ENCODE data around the gene ETV5. TPM values are rescaled to one million over a fixed set of nuclear protein-coding genes. Genes with fewer than 3 reads are reported as not detected.
"Not testable (repeated sequence)": the region's sequence is repeated elsewhere in the genome, so short reads cannot be mapped to it uniquely, and the experiment has no call there.

Gene ETV5
- polyA plus RNA-seq, 3 donors: 25.7 to 29.8 (median 28.9) TPM

DNA sequence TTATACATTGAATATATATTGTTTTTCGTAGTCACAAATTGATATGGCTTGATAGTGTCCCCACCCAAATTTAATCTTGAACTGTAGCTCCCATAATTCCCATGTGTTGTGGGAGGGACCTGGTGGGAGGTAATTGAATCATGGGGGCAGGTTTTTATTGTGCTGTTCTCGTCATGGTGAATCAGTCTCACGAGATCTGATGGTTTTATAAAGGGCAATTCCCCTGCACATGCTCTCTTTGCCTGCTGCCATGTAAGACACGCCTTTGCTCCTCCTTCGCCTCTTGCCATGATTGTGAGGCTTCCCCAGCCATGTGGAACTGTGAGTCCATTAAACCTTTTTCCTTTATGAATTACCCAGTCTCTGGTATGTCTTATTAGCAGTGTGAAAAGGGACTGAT, 82.9 kb downstream of the ETV5 start:
- not testable (repeated sequence) for DNase-seq (ENCODE audit: low read depth in 3 of 3, low spot score in 2 of 3)

DNA sequence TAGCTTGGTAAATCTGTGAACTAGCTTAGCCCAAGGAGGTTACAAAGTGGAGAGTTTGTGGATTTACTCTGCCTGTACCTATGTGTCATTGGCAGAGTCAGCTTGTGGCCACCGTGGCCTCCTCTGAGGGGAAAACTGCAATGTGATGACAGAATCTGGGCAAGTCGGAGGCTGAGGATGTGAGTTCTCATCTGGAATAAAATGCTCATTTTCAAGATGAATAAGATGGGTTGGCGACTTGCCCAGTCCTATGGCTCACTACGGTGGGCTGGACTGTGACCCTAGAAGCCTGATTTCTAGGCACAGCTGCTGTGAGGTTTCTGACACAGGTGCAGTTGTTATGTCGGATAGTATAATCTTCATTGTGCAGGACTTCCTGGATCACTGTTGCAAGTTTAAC, 83.7 kb downstream of the ETV5 start:
- no peak for DNase-seq (ENCODE audit: low read depth in 3 of 3, low spot score in 2 of 3)

DNA sequence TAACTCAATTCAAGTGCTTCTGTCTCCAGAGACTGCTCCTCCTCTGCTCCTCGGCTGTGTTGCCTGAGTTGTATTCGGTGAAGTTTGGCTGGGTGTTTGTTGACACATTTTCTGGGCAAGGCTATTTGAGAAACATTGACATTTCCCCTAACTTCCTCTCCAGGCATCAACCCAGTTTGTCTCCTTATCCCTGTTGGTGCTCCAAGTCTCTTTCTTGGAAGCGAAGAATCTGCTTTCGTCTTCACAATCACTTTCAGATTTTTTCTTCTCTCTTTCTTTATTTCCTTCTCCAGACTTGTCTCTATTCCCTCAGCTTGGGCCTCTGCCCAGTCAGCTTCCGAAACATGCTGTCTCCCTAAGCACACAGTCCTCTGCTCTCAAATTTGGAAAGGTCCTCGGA, 84.7 kb downstream of the ETV5 start:
- no peak for DNase-seq (ENCODE audit: low read depth in 3 of 3, low spot score in 2 of 3)

DNA sequence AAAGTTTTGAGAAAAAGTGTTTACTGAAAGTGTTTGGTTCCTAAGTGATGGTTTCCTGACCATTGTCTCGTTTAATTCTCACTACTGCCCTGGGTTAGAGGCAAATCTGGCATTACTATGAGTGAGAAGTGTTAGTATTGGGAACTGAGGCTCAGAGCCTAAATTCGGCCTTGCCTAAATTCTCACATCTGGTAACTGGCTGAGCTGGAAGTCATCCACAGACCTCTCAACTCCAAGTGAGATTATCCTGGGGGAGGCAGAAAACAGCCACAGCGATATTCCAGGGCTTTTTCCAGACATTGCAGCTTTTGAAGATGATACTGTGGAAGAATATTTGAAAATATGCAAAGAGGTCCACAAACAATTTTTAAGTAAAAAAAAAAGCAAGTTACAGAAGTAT, 86.0 kb downstream of the ETV5 start:
- DNase-seq (ENCODE audit: low read depth in 3 of 3, low spot score in 2 of 3): no peak

DNA sequence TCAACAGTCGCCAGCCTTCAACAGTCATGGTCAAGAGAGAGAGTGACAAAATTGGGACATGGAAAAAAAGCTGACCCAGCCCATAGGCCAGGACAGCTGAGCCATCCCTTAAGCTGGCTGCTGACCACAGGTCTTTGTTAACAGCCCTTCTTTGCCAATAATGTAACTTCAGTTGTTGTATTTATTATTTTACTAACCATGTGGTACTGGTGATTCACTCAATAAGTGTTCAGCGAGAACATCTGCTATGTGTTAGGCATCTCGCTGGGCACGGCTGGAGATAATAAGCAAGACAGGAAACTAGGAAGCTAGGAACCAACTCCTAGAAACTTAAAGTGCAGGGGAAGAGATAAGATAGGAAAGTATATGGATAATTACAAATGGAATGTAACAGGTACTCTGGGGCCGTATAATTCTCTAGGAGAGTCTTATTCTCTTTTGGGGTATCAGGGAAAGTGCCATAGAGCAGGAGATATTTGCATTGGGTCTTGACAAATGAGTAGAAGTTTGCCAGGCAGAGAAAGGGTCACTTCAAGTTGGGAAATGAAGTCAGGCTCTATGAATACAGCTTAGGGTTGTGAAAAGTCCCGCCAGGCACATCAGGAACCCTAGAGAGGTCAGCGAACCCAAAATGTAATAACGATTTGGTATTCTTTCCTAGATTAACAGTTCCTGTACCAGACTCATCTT, 87.1 kb downstream of the ETV5 start:
- DNase-seq (ENCODE audit: low read depth in 3 of 3, low spot score in 2 of 3): no peak

DNA sequence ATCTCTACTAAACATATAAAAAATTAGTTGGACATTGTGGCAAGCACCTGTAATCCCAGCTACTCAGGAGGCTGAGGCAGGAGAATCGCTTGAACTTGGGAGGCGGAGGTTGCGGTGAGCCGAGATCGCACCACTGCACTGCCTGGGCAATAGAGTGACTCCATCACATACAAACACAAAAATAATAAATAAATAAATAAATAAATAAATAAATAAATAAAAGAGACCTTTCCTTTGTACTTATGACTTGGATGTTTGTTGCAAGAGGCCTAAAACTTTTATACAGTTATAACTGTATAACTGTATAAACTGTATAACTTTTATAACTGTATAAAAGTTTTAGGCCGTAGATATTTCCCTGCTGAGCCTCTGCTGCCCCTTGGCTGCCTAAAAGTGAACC, 87.6 kb downstream of the ETV5 start:
- not testable (repeated sequence) for DNase-seq (ENCODE audit: low read depth in 3 of 3, low spot score in 2 of 3)

DNA sequence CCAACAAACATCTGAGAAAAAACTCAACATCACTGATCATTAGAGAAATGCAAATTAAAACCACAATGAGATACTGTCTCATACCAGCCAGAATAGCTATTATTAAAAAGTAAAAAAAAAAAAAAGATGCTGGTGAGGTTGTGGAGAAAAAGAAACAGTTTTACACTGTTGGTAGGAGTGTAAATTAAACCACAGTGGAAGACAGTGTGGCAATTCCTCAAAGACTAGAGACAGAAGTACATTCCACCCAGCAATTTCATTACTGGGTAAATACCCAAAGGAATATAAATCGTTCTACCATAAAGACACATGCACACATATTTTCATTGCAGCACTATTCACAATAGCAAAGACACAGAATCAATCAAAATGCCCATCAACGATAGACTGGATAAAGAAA, 89.6 kb downstream of the ETV5 start:
- DNase-seq (ENCODE audit: low read depth in 3 of 3, low spot score in 2 of 3): not testable (repeated sequence)

DNA sequence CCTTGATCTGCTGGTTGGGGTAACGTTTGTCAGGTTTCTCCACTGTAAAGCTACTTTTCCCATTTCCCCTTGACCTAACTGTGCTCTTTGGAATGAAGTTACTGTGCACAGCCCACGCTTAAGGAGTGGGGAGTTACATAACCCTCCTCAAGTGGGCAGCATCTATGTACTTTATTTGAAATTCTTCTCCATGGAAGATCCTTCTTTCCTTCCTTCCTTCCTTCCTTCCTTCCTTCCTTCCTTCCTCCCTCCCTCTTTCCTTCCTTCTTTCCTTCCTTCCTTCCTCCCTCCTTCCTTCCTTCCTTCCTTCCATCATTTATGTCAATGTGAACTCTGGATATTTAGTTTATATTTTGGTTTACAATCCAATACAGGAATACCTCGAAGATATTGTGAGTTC, 94.0 kb downstream of the ETV5 start:
- DNase-seq (ENCODE audit: low read depth in 3 of 3, low spot score in 2 of 3): no peak

DNA sequence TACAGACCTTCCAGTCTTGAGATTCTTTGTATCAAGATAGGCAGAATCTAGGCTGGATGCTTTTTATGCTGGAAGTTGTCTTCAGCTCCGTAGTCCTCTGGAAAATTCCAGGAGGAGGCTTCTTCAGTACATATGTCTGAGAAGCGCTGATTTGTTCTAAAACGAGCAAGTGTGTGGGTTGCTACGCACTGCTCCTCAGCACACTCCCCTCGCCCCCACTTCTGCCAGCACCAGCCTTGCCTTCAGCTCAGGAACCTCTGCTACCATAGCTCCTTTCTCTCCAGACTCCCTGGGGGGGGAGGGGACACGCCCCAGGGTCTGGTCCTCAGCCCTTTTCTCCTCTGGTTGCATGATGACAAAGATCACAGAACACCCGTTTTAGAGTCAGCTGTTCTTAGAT, 95.6 kb downstream of the ETV5 start:
- no peak for DNase-seq (ENCODE audit: low read depth in 3 of 3, low spot score in 2 of 3)

DNA sequence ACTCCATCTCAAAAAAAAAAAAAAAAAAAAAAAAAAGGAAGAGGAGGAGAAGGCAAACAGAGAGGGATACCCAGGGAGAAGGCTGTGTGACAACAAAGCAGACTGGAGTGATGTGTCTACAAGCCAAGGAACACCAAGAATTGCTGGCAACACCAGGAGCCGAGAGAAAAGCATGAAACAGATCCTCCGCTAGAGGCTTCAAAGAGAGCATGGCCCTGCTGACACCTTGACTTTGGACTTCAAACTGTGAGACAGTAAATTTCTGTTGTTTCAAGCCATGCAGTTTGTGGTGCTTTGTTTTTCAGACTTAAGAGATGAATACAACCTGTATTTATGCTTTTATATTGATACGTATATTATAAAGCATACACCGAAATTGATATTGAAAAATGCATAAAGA, 96.8 kb downstream of the ETV5 start:
- DNase-seq (ENCODE audit: low read depth in 3 of 3, low spot score in 2 of 3): no peak

DNA sequence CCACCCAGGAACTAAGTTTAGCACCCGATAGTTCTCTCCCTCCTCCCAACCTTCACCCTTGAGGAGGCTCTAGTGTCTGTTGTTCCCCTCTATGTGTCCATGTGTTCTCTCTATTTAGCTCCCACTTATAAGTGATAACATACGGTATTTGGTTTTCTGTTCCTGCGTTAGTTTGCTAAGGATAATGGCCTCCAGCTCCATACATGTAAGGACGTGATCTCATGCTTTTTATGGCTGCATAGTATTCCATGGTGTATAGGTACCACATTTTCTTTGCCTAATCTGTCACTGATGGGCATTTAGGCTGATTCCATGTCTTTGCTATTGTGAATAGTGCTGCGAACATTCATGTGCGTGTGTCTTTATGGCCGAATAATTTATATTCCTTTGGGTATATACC, 104.2 kb downstream of the ETV5 start:
- DNase-seq (ENCODE audit: low read depth in 3 of 3, low spot score in 2 of 3): no peak

DNA sequence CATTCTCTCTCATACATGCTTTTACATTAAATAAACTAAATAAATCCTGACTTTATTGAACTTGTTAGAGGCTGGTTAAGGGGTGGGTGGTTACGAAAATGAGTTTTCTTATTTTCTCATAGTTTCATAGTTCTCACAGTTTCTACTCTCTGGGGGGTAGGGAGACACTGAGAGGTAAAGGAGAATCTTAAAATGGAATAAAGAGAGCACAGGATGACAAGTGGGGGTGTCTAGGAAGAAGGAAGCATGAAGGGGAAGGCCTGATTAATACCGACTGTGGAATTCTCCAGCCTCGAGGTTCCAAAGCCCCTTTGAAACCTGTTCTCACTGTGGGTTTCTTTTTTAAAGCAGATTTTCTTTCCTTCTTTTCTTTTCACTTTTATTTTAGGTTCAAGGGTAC, 104.7 kb downstream of the ETV5 start:
- DNase-seq (ENCODE audit: low read depth in 3 of 3, low spot score in 2 of 3): no peak

DNA sequence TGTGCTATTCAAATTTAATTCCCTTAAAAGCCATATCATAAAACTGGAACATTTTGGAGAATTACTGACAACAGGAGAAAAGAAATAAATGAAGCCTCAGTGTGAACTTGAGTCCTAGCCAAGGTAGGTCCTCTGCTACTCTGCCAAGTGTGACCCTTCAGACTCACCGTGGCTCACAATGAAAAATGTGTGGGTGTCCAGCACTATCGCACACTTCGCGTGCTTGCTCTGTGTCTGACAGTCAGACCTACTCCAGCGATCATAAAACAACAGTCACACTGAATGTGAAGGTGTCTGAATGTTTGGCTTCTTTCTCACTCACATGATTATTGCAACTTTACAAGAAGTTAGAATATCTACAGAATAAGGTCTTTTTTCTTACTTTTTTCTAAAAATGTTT, 105.3 kb downstream of the ETV5 start:
- DNase-seq (ENCODE audit: low read depth in 3 of 3, low spot score in 2 of 3): no peak

DNA sequence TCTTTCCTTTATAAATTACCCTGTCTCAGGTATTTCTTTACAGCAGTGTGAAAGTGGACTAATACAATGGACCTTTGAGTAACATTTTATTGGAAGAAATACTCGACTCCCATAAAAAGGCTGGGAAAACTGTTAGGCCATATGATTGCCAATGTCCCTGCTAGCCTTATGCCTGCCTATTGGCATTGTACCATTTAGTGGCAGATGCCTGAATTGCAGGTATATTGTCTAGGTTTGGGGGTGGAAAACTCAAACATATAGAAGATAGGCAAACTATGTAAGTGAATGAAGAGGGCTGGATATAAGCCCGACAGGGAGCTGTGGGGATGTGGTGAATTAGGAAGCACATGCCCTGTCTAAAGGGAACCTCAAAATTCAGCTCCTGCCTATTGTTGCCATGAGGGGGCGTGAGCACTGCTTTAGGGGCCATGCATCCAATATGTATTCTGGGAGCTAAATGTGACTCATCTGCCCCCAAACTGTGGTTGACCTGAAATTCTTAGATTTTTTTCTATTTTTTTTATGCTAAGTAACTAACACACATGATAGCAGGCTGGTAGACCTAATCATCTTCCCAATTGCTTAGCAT, 105.9 kb downstream of the ETV5 start:
- DNase-seq (ENCODE audit: low read depth in 3 of 3, low spot score in 2 of 3): no peak

DNA sequence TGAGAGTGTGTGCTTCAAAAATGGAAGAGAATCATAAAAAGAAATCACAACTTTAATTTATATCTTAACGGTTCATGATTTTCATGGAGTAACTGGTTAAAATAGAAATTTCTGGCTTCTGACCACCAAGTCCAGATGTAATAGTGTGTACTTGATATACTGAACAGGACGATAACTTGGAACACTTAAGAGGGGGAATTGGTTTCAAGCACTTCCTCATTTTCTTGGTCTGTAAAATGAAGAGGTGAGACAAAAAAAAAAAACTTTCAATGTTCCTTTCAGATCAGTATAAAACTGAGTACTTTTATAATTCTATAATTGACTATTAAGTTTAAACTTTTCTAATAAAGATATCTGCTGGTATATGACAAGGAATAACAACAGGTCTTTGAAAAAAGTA, 107.0 kb downstream of the ETV5 start:
- DNase-seq (ENCODE audit: low read depth in 3 of 3, low spot score in 2 of 3): no peak

DNA sequence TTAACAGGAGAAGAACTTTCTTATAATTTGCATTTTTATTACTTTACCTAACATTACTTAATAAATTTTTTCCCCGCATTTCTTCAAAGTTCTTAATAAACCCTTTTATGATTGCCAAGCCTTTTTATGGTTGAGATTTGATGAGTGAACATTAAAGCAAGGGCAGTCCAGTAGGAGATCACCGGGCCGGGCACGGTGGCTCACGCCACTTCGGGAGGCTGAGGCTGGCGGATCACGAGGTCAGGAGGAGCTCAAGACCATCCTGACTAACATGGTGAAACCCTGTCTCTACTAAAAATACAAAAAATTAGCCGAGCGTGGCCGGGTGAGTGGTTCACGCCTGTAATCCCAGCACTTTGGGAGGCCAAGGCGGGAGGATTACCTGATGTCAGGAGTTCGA, 109.7 kb downstream of the ETV5 start:
- DNase-seq (ENCODE audit: low read depth in 3 of 3, low spot score in 2 of 3): no peak

DNA sequence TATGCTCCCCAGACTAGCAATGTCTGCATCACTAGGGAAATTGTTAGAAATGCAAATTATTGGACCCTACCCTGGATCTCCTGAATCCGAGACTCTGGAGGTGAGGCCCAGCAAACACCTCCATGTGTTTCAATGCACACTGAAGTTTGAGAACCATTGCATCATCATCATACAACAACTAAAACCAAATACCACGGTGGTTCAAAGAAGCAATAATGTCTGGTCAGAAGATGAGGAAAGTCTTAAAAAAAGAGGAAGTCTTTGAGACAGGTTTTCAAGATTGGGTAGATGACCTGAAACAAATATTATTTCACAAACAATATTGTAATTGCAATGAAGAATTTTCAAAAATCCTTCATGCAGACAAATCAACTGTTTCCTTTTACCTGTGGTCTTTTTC, 110.8 kb downstream of the ETV5 start:
- DNase-seq (ENCODE audit: low read depth in 3 of 3, low spot score in 2 of 3): no peak

DNA sequence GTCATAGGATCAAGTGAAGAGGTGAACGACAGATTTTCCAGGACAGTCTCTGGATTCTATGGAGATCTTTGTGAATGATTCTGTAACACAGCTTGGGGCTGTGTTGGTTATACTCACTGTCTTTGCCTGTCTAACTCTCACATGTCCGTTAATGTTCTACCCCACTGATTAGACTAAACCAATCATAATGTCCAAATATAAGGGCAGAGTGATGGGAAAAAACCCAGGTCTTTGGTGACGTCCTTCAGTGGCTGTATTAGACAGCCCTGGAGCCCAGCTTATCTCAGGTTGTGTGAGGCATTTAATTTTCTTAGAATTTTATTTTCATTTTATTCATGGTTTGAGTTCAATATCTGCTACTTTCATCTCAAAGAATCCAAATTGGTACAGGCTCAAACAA, 111.8 kb downstream of the ETV5 start:
- DNase-seq (ENCODE audit: low read depth in 3 of 3, low spot score in 2 of 3): no peak

Other genes starting within 250 kb of the ETV5 start
- gene TRA2B, start 171.1 kb downstream of the ETV5 start, polyA plus RNA-seq (ENCODE audit: insufficient read length in 3 of 3): 100 to 1,000 TPM; 276 to 294 (median 288) TPM